Globus pallidus (tissue), 1 donor: ENCODE data around the gene THSD7A.
A peak's percentile ranks its signal among the peaks of the same experiment; 100 is the strongest.

ENCODE experiments used
- DNase-seq: peaks from one replicate; pipeline ENCODE4 v3.0.0-alpha.2; 2015; ENCODE audit warnings: low spot score

THSD7A gene

DNA sequence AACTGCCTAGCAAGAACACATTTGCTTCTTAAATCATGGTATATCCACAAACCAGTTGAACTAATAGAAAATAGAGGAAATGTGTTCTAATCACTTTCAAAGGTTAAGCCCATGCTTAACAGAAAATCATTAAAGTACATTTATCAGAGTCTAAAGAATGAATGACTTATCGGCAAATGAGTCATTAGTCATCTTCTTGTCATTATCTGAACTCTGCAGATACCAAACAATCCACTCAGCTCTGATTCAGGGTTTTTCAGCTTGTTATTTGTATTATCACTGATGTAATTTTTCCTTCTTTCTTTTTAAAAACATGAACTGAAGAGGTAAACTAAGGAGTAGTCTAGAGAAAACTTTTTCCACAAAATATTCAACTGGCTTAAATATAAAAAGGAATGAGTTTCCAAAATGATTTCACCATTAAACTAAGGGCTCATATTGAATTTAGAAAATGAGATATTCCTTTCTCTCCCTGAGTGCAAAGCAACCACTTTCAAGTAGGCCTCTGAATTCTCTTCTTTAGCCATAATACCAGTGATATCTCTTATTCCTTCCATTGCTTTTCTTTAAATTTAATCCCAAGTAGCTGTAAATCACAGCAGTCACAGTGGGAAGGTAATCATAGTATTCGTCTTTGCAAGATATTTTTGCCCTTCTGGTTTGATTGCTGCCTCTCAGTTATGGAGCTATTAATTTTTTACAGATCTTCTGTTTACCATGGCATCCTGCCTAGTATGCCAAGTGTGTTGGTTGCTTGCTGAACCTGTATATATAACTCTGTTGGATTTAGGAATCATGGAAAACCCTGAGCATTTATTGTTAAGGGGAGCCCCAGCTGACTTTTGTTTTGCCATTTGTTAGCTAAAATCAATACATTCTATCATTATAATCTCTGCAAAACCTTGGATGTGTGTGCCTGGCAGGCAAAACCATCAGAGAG lies 125.1 kb downstream of the THSD7A start:
- DNase-seq: no peak

DNA sequence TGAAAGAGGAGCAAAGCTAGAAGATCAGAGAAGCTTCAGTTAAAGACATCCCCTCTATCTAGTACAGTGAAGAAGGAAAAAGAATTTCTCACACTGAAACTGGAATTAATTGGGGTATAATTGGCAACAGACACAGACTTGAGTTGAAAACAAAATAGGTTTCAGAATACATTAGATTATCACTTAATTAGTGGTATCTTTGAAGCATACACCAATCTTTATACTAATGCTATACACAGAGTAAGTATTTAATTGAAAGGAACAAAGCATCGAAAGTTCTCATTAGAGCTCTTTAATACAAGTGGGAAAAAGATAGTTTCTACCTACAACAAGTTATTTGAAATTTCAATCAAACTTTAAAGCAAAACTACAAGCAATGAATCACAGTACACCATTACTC lies 128.2 kb downstream of the THSD7A start:
- DNase-seq: no peak

DNA sequence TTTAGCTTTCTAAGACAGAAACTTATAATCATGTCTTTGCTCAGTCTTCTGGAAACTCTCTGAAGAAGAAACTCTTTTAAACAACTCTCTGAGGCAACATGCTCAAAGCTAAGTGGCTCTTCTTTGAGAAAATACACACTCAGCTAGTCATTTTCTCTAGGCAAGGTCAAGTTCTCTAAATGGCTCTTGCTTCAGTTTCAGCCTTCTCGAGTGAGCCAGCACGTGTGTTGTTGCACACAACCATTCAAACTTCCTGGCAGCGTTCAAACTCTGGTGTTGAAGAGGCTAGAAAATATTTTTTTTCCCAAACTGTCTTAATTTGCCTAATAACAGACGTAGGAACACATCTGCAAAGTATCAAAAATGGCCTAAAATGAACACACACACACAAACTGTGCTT lies 129.1 kb downstream of the THSD7A start:
- DNase-seq: no peak

DNA sequence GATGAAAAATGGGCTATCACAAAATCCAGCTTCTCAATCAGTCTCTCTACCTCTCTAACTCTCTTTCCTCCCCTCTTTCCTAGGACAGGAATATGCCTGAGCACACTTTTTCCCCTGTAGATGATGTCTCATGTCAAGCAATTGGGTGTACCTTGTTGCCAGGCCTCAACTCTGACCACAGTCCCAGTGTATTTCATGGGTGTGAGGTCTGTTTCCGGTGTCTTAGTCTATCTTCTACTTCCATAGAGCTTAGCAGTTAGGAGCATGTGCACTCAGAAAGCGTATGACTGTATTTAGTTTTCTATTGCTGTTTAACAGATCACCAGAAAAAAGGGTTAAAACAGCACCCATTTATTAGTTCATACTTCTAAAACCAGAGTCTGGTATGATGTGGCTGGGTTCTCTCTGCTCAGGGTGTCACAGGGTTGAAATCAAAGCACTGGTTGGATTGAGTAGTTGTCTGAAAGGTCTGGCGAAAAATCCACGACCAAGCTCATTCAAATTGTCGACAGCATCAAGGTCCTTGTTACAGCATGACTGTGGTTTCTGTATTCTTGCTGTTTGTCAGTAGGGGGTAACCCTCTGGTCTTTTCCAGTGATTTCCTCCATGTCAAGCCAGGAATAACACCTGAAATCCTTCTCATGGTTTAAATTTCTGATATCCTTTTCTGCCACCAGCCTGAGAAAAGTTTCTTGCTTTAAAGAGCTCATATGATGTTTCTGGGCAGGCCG lies 130.0 kb downstream of the THSD7A start:
- DNase-seq: no peak

DNA sequence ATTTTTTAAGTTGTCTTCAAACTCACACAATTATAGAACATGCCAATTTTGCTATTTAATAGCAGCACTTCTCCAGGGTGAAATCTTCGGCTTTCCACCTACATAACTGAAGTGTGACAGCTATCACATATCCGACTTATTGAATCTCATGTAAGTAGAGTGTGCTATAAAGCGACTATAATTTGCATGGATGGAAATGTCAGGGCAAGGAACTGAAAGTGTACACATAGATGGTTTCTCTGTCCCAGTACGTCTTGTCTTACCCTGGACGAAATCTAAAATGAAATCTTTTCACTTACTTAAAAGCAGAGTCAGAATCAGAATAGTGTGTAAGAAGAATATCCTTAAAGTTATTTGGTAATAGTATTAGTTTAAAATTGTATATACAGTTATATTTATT lies 132.3 kb downstream of the THSD7A start:
- DNase-seq: no peak

DNA sequence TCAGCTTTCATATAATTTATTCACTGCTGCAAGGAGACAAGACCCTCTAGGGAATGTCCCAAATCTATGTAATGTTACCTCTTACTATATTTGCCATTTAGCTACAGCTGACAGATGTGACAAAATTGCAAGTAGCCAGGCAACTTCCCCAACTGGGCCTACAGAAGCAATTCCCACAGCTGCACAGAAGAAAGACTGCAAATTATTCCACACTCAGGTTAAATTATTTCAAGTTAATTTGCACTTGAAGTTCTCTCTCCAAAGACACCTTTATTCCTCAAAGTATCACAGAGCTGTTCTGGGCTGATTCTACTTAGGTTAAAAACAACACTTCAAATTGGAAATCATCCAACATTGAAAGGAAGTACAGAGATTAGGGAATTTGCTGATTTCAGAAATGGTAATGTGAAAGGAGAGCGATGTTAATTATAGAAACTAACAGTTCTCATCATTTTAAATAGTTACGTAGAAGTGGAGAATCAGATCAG lies 133.6 kb downstream of the THSD7A start:
- no peak for DNase-seq

DNA sequence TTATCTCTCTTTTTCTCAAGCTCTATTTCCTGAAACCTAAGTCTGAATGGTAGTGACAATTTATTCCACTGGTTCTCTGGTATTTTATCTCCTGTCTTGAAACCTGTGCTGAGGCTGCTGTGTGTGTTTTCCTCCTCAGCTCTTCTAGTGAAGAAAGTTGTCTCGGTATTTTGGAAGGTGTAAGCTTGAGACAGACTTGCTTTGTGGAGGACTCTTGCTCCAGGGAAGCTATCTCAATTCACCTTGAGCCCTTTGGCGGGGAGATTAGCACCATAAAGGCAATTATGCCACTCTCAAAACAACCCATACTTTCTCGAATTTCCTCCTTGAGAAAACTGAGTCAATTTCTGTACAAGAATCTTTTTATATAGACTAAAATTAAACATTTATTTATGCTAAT lies 141.6 kb downstream of the THSD7A start:
- DNase-seq: no peak

DNA sequence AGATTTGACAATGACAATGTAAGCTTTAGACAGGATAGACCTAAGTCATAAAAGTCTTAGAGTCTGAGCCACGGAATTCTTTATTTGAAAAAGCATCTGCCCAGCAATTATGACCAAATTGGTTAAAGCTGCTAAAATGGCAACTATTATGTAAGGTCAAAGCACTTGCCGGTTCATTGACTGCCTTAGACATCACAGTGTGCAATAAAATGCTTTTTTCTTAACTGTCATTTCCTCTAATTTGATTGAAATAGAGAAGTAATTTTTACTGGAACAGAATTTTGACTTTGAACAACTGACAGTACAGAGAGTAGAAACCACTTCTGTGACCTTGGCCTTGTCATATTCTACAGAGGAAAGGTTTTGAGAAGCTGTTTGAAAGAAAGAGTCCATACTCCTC lies 142.9 kb downstream of the THSD7A start:
- DNase-seq: no peak

DNA sequence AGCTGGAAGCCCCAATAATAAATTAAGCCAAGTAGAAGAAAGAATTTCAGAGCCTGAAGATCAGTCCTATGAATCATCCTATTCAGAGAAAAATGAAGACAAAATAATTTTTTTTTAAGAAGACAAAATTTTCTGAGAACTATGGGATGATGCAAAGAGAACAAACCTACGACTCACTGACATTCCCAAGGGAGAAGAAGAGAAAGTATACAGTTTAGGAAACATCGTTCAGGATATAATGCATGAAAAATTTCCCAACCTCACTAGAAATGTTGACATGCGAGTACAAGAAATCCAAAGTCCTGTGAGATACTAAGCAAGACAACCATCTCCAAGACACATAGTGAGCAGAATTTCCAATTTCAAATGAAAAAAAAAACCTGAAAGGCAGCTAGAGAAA lies 150.5 kb downstream of the THSD7A start:
- no peak for DNase-seq

DNA sequence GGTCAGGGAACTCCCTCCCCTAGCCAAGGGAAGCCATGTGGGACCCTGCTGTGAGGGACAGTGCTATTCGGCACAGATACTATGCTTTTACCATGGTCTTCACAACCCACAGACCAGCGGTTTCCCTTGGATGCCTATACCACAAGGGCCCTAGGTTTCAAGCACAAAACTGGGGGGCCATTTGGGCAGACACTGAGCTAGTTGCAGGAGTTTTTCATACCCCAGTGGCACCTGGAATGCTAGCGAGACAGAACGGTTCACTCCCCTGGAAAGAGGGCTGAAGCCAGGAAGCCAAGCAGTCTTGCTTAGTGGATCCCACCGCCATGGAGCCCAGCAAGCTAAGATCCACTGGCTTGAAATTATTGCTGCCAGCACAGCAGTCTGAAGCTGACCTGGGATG lies 156.8 kb downstream of the THSD7A start:
- no peak for DNase-seq

DNA sequence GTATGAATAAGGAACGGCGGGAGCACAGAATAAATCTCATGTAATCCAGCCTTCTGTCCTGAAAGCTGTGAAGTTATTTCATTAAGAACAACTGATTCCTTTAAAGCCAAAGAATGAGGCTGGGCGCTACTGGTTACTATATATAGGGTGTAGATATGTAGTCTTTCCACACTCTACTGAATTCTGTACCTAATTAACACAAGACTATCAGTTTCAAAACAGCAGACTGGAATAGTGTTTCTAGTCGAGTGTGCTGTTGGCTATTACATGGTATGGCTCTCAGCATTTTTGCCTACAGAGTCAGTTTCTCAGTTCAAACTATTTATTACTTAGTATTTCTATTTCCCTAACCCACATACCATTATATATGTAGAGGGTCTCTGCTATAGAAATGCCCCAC lies 163.3 kb downstream of the THSD7A start:
- no peak for DNase-seq

DNA sequence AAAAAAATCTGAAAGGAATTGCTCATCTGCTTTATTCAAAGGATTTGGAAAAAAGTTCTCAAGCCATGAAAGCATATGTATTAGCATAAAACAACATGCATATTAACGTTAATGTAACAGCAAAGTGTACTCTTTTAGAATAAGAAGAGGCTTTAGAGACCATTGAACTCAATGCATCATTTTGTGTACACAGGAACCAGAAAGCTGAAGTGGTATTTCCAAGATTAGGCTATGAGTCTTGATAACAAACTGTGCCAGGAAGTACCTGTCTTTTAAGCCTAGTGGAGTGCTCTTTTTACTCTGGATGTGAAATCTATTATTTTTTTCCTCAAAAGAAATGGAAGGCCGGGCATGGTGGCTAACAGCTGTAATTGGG lies 164.2 kb downstream of the THSD7A start:
- no peak for DNase-seq

DNA sequence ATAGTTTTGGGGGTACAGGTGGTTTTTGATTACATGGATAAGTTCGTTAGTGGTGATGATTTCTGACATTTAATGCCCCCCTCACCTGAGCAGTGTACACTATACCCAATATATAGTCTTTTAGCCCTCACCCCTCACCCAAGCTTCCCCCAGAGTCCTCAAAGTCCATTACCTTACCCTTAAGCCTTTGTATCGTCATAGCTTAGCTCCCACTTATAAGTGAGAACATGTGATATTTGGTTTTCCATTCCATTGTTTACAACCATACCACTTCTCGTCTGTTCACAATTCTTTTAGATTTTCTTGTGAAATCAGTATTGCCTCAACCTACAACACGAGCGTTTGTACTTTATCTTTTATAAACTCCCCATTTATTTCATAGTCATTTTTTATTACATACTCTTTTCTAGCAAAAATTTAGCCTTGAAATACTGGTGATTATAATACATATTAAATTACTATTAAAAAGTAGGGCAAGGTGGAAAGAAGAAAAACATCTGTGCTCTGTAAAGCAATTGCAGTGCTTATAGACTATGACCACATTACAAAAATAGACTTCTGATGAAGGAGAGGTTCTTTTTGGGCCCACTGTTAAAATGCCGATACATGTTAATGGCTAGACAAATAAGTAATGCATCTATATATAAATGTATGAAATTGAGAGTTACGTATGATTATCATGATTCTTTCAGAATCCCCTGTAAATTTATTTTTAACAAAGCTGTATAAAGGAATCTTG lies 164.8 kb downstream of the THSD7A start:
- no peak for DNase-seq

DNA sequence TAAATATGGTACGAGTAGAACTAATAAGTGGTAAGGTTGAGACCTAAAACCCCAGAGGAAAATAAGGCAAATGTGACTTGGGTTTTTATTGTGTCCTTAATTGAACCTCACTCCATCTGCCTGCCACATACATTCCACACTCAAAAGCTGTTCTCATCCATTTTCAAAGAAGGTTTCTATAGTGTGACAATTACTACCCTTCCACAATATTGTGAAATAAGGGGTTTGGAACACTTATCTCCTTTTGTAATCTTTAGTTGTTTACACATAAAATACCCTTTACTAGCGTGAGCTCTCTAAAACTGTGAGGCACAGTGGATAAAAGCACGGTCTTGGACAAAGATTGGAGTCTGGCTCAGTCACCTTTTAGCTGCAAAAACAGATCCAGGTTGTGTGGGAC lies 166.6 kb downstream of the THSD7A start:
- DNase-seq: no peak

DNA sequence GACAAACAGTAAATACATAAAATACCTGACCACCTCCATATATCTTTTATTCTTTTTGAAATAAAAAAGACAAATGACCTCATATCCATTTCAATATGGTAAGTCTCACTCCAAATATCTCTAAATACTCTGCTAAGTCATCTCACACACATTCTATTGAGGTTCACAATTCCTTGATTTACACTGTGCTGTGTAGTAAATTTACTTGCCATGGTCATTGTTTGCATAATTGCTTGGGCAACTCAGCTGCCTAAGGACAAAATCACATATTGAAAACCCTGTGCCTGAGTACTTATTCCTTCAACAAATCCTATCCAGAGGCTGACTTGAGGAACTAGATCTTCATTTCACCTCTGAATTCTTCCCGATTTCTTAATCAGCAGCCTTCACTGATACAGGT lies 176.4 kb downstream of the THSD7A start:
- no peak for DNase-seq

DNA sequence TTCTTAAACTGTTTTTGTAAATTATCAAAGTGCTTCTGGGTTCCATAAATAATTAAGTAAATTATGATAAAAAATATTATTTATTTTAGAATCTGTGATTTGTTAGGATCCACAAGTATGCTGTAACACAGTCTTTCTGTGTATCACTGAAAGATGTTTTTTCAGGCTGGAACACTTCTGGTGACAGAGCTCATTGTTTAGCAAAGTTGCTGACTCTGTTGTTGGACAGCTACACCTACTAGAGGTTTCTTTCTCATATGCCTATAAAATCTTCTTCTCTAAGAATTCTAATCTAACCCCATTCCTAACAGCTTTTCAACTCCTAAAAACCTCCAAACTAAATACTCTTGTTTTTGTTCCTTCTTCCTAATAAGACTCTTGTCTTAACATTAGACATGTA lies 176.8 kb downstream of the THSD7A start:
- DNase-seq: peak; percentile 9

DNA sequence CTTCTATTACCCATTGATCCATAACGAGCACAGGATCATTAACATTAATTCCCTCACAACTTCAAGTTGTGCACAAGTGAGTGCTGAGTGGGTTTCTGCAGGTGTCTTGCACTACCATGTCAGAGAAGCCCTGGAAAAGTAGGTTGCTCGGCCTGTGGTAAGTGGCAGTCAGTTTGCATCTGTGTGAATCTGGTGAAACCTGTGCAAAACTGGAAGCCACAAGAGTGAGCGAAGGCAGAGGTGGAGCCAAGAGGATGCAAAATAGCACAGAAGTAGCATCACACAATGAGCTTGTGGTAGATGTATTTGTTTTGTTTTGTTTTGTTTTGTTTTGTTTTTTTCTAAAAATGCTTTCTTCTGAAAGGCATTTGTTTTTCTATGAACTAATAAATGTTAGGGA lies 181.5 kb downstream of the THSD7A start:
- DNase-seq: no peak

DNA sequence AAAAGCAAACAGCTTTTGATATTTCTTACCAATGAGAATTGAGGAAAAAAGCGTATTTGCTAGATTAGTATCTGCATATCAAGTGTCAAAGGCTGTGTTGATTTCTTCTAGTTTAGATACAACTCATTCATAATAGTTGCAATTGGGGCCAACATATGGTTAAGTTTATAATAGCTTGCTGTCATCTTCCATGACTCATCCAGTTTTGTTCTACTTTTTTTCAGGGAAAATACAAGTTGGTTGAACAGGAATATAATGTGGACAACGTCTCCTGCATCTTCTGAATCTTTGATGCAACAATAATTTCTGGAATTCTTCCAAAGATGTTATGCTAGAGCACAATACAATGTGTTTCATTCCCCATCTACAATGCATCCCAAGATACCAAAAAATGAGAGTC lies 182.0 kb downstream of the THSD7A start:
- DNase-seq: no peak

DNA sequence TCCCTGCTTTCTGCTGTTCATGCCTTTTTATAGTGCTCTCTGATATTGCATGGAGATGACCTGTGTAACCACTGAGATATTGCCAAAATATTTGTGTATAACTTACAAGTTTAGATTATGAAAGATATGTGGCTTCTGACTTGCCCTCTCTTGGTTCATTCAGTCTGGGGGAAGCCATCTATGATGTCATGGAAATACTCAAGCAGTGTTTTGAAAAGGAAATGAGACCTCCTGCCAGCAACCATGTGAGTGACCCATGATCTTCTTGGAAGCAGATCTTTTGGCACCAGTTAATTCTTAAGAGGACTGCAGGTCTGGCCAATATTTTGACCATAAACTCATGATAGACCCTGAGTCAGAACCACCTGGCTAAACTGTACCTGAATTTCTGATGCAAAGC lies 183.0 kb downstream of the THSD7A start:
- DNase-seq: no peak

DNA sequence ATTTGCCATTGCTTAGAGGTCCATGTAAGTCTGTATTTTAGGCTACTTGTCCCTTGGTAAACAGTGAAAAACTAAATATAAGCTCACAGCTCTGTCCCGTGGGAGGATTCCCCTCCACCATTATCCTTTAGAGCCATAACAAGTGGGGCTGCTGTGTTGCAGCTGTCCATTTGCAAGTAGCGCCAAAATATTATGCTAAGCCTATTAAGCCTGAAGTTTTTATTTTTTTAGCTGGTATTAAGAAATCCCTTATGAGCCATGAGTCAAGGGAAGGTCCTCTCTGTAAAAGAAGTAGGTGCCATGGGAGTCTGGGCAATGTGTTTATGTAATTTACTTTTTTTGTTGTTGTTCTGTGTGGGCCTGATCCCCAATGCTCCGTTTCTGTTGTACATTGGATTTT lies 183.9 kb downstream of the THSD7A start:
- no peak for DNase-seq

DNA sequence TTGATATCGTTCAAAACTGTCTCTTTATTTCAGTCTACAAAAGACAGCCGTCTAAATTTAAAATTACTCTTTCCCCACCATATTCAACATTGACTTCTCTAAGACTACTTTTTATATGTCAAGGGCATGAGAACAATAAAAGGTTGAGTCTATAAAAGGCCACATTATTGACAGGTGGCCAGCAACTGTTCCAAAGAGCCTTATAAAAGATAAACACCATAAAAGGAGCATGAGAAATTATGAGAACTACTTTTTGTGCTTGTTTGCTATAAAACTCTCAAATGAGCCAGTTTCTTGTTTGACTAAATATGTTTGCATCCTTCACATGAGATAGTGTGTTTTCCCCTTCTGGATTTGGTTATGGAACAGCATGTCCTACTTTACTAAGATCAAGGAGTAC lies 189.2 kb downstream of the THSD7A start:
- DNase-seq: no peak

DNA sequence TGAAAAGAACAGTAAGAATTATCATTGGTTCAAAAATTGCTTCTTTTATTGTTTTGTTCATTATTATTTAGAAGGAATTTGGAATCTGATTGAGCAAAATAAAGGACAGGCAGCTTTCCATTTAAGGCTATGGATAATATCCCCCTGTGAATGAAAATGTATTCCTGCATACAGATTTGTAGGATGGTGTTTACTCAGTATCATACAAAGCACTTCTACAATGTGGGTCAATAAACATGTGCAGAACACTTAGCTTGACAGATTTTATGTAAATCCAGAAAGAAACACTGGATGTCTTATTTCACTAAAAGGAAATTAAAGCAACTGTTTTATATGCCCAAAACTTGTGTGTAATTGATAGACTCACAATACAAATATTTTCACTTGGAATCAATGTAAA lies 189.7 kb downstream of the THSD7A start:
- no peak for DNase-seq
